Left lobe of liver (tissue), 2 donors: Measurements from ENCODE around the gene MAP3K2. TPM values are rescaled to one million over a fixed set of nuclear protein-coding genes. Genes with fewer than 3 reads are reported as not detected.
A peak's percentile ranks its signal among the peaks of the same experiment; 100 is the strongest.
"Not testable (repeated sequence)": the region's sequence is repeated elsewhere in the genome, so short reads cannot be mapped to it uniquely, and the experiment has no call there.

Experiments used
- ATAC-seq: fragments of 200-7000 bp; cut with Tn5 transposase; one replicate; pipeline ENCODE4 v1.9.1; 2020; ENCODE audit warnings: mild to moderate bottlenecking, moderate library complexity
- DNase-seq: peaks from one replicate; pipeline ENCODE4 v3.0.0-alpha.2; 2020; ENCODE audit warnings: low spot score
- total RNA-seq: library from RNA; stranded (reverse); gene quantifications from one replicate; pipeline ENCODE4 v1.2.1, GENCODE V29; 2021
- donor health status: DM: no; HTN: no; CAD: no; lungs with moderate emphysema.
- donor health status: DM: no; HTN: yes; CAD: no.

MAP3K2 gene
- total RNA-seq, 1 donor from 2014 or later = 48.9 TPM

GRCh38 chr2:127421871-127422558 is 34.2 kb upstream of the MAP3K2 start:
- no peak for ATAC-seq
- DNase-seq = peak; percentile 39

- DNase-seq (no peak), ATAC-seq (no peak)
Measured at GRCh38 chr2:127421116-127421800, 33.5 kb upstream of the MAP3K2 start.

- ATAC-seq (peak; percentile 34), DNase-seq (peak; percentile 81)
Measured at GRCh38 chr2:127420039-127420864, 32.5 kb upstream of the MAP3K2 start.

- ATAC-seq (peak; percentile 44), DNase-seq (peak; percentile 75)
Measured at GRCh38 chr2:127419448-127420038, 31.8 kb upstream of the MAP3K2 start.

- ATAC-seq = no peak
- DNase-seq = no peak
Measured at GRCh38 chr2:127419112-127419430, 31.3 kb upstream of the MAP3K2 start.

- DNase-seq (peak; percentile 91), ATAC-seq (peak; percentile 55)
Measured at GRCh38 chr2:127418300-127419111, 30.7 kb upstream of the MAP3K2 start, which contains the start of gene PROC. PROC (plus strand) TSS chr2:127418427; CDS start chr2:127419943, 1,516 bp downstream.

GRCh38 chr2:127417406-127417805 is 29.6 kb upstream of the MAP3K2 start:
- DNase-seq (no peak), ATAC-seq (no peak)

GRCh38 chr2:127416506-127417001 is 28.8 kb upstream of the MAP3K2 start:
- ATAC-seq = no peak
- peak; percentile 49 for DNase-seq

GRCh38 chr2:127415593-127416505 is 28.1 kb upstream of the MAP3K2 start:
- ATAC-seq (peak; percentile 65), DNase-seq (peak; percentile 93)

GRCh38 chr2:127414638-127415592 is 27.1 kb upstream of the MAP3K2 start:
- DNase-seq = no peak
- peak; percentile 1 for ATAC-seq

GRCh38 chr2:127413782-127414637 is 26.2 kb upstream of the MAP3K2 start:
- no peak for ATAC-seq

GRCh38 chr2:127413200-127413599 is 25.4 kb upstream of the MAP3K2 start:
- no peak for DNase-seq
- no peak for ATAC-seq

More at GRCh38 chr2:127413782-127414637, 26.2 kb upstream of the MAP3K2 start:
- no peak for DNase-seq

- DNase-seq (no peak), ATAC-seq (no peak)
Measured at GRCh38 chr2:127411653-127412369, 24.0 kb upstream of the MAP3K2 start.

GRCh38 chr2:127410871-127411652 is 23.3 kb upstream of the MAP3K2 start:
- ATAC-seq (no peak), DNase-seq (no peak)

- DNase-seq, ATAC-seq: not testable (repeated sequence)
Measured at GRCh38 chr2:127409716-127410115, 21.9 kb upstream of the MAP3K2 start.

GRCh38 chr2:127408807-127409099 is 21.0 kb upstream of the MAP3K2 start:
- no peak for DNase-seq
- no peak for ATAC-seq
